HepG2 (cell line): Measurements from ENCODE around the gene SLC24A4.

Source experiments
- CC2D1A ChIP-seq: sonication (generic); formaldehyde crosslinking; IDR thresholded peaks from 2 replicates; pipeline ENCODE4 v1.8.1; 2023; ENCODE audit warnings: mild to moderate bottlenecking, missing genetic modification reagents
- EZH2 ChIP-seq: conservative IDR thresholded peaks from 2 replicates; pipeline ENCODE4 v1.6.1; 2012; ENCODE audit warnings: mild to moderate bottlenecking, low read depth, low read length, moderate library complexity
- FOXM1 ChIP-seq: sonication (generic); formaldehyde crosslinking; IDR thresholded peaks from 2 replicates; pipeline ENCODE4 v1.5.0; 2020; ENCODE audit warnings: missing genetic modification reagents
- ZFP36L1 ChIP-seq: sonication (generic); formaldehyde crosslinking; IDR thresholded peaks from 2 replicates; pipeline ENCODE4 v1.8.0; 2022; ENCODE audit warnings: mild to moderate bottlenecking, missing genetic modification reagents, moderate library complexity

- TF ChIP-seq CC2D1A (CRISPR knock-in tag) (no peak), FOXM1 (no peak), ZFP36L1 (CRISPR knock-in tag) (no peak), EZH2 (no peak)
Observed at GRCh38 chr14:92481811-92482555, 159.0 kb downstream of the SLC24A4 start.
